DOHH2 (cell line): ENCODE results near the gene AFF4.

Experiments used
- CTCF ChIP-seq: fragments of 200-600 bp; sonication (generic); IDR thresholded peaks from one replicate; pipeline ENCODE4 v1.5.1; 2014; ENCODE audit warnings: antibody characterized with exemption, mild to moderate bottlenecking, low read depth, low read length; ENCODE audit not compliant: poor library complexity, severe bottlenecking
- EZH2phosphoT487 ChIP-seq: fragments of 200-600 bp; sonication (generic); IDR thresholded peaks from 2 replicates; pipeline ENCODE4 v1.6.1; 2017; ENCODE audit warnings: borderline replicate concordance, mild to moderate bottlenecking, antibody characterized with exemption, low read length, moderate library complexity, mixed read lengths

GRCh38 chr5:132953710-132954109 lies 9.7 kb downstream of the AFF4 start:
- no peak for TF ChIP-seq CTCF
- TF ChIP-seq EZH2phosphoT487, result no peak
